Panc1 (cell line): ENCODE results near the gene AOC2.

Experiments
- POLR2AphosphoS5 ChIP-seq: IDR thresholded peaks from 2 replicates; pipeline ENCODE4 v1.6.1; 2012; ENCODE audit warnings: mild to moderate bottlenecking, low read depth, low read length, moderate library complexity
- SIN3A ChIP-seq: IDR thresholded peaks from 2 replicates; pipeline ENCODE4 v1.6.1; 2012; ENCODE audit warnings: low read depth, mild to moderate bottlenecking, low read length, moderate library complexity, borderline replicate concordance; ENCODE audit not compliant: insufficient read depth

GRCh38 chr17:42798011-42798382, 46.4 kb upstream of the AOC2 start:
- TF ChIP-seq SIN3A (no peak), POLR2AphosphoS5 (no peak)
